Stimulated activated CD8-positive, alpha-beta memory T cell treated with anti-CD3 and anti-CD28 coated beads, Interleukin-12 subunit alpha, Interleukin-12 subunit beta, amount 100 ng/mL, for 1 hour (primary cell): ENCODE results near the gene DYRK3.
A peak's percentile ranks its signal among the peaks of the same experiment; 100 is the strongest.

Experiments used
- DNase-seq: peaks from one replicate; pipeline ENCODE4 v3.0.0-alpha.2; 2020; ENCODE audit warnings: low read depth

The DYRK3 gene

DNA sequence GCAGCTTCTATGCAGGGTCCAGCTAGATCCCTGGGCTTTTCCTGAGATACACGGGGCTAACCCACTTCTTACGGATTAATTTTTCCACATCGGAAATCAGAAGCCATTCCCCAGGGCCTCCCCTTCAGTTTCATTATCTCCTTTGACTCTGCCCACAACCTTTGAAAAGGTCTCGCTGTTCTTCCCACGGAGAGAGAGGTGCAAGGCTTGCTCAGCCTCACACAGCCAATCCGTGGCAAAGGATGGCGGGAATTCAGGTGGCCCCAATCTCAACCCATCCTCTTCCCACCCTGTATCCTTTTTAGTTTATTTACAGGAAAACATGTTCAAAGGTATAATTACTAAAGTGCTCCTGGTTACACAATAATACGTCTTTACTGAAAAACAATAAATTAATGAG is 48.7 kb downstream of the DYRK3 start:
- no peak for DNase-seq

DNA sequence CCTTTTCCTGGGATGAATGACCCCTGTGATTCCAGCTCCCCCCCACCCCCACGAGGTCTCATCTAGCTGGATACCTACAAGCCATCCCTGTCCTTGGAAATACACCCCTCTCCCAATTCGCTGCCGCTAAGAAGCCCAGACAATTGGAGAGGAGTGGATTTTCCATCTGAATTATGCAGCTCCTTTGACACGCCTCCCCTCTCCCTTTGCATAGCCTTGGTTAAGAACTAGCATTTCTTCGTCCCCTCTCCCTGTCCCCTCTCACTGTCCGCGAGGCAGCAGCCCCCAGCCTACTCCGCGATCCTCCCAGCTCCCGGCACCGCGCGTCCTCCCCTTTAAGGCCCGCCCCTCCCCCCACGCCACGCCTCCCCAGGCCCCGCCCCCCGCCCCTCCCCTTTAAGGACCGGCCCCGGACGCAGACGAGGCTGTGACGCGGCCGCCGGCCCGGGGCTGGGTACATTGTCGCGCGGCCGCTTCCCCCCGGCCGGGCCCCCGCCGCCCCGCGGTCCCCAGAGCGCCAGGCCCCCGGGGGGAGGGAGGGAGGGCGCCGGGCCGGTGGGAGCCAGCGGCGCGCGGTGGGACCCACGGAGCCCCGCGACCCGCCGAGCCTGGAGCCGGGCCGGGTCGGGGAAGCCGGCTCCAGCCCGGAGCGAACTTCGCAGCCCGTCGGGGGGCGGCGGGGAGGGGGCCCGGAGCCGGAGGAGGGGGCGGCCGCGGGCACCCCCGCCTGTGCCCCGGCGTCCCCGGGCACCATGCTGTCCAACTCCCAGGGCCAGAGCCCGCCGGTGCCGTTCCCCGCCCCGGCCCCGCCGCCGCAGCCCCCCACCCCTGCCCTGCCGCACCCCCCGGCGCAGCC is 49.4 kb downstream of the DYRK3 start, which contains the start of gene MAPKAPK2:
TSS of gene MAPKAPK2 (plus strand) at position 428 of the 856 bp plus-strand sequence. CDS start at position 753, 325 bp downstream.
- peak; percentile 64 for DNase-seq

- no peak for DNase-seq
Observed at GRCh38 chr1:206685334-206685768, 50.0 kb downstream of the DYRK3 start.

DNA sequence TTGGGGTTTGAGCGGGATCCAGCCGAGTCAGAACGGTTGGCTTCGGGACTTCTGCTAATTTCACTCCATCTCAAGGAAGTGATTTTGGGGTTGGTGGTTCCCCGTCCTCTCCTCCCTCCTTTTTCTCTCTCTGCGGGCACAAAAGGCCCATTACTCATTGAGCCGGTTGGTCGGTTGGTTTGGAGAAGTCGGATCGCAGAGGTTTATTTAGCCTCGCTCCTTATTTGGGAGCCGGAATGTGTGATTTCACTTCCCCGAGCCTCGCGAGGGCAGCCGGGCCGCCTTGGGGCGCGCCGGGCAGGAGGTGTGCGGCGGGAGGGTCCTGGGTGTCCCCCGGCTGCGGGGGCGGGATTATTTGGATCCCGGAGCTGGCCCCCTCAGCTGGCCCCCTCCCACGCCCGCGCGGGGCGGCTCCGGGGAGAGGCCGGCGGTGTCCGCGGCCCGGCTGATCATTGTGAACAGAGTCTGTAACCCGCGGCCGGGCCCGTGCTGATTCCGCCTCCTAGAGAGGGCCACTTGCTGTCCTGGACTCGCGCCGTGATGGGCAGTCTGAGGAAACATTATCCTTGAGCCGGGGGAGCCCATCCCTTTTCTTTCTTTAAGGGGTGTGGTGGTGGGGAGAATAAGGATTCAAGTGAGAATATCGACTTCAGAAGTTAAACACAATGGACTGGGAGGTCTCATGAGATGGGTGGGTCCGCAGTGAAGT is 50.6 kb downstream of the DYRK3 start:
- peak; percentile 19 for DNase-seq

GRCh38 chr1:206686478-206687249 is 51.3 kb downstream of the DYRK3 start:
- DNase-seq, result no peak

GRCh38 chr1:206687251-206687914 is 52.0 kb downstream of the DYRK3 start:
- no peak for DNase-seq

DNA sequence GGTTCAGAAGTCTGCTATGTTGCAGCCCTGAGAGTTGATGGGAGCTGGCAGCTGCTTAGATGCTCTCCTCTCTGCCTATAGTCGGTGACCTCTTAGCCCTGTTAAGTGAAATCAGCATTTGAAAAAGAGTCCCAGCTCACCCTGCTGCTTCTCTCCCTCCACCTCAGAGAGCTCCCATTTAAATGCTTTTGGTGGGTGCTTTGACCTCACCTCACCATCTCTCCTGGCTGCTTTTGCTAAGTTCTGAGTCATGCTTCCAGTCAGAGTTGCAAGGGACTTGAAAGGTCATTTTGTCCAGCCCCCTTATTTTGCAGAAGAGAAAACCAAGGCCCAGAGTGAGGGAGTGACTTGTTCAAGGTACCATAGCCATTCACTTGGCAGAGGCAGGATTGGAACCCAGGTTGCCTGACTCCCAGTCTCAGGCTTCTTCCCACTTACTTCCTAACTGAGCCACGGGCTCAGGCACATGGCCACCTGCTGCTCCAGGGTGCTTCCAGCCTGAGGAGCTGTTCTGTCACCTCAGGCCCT is 52.6 kb downstream of the DYRK3 start:
- DNase-seq, result no peak

DNA sequence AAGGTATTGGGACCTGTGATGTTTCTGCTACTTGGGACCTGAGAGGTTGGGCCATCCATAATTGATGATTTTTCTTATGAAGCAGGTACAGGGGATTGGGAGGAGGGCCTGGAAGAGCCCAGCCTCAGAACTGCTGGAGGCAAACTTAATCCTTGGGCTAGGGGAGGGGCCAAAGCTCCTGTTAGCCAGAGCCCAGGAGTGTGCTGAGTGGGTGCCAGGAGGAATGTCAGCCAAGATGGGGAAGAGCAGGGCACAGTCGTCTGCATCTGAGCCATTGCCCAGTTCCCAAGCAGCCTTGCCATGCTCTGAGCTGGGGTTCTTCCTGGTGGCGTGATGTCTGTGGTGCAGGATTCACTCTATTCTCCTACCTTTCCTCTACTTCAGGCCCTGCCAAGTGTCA is 55.2 kb downstream of the DYRK3 start:
- no peak for DNase-seq

GRCh38 chr1:206691604-206692003 is 56.3 kb downstream of the DYRK3 start:
- no peak for DNase-seq

DNA sequence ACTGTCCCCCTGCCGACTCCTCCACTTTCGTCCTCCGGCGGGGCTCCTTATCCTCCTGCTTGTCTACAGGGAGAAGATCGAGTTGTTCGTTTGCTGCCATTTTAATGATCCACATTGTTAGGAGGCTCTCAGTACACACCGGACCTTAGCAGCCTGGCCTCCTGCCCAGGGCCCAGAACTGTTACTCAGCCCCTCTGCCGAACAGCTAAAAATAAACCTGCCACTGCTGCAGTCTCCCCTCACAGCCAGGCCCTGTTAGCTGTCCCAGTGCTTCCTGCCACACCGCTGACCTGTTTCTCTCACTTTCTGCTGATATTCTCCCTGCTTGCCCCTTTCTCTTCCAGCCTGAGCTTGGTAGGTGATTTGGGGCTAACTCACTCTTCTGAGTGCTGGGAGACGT is 57.7 kb downstream of the DYRK3 start:
- no peak for DNase-seq

GRCh38 chr1:206693592-206693991 is 58.3 kb downstream of the DYRK3 start:
- DNase-seq, result no peak

DNA sequence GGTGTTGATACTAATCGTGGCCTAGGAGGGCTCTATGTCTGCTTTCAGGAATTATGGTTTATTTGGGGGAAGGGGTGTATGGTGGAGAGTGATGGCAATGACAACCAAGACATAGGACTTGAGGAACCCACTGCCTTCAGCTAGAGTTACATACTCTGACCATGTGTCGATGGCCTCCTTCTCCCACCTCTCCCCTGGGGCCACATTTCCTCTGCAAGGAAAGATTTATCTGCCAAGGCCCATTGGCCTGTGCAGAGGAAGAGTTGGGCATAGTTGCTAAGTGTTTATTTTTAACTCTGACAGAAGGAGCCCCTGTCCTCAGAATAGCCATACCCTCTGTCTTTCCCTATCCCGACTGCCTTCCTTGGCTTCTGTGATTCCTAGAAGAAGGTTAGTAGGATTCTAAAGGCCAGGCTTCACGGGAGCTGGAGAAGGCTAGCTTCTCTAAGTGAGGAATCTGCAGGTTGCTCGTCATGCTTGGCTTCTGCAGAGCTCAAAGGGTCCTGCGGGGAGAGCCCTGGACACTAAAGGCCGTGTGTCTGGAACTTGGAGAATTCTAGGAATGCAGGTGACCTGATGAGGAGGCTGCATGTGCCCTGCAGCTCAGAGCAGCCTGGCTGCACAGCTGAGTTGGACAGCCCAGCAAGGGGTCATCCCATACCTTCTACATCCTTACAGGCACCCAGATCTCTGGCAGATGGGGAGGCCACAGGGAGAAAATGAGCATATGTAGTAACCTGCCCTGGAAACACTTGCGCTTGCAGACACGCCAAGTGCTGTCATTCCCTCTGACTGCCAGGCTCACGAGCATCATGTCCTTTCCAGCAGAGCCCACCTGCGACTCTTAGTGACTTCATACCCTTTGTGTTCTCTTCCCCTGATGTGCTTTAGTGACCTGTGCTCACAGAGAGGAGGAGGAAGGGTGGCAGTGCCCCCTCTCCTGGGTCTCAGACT is 59.1 kb downstream of the DYRK3 start:
- no peak for DNase-seq

DNA sequence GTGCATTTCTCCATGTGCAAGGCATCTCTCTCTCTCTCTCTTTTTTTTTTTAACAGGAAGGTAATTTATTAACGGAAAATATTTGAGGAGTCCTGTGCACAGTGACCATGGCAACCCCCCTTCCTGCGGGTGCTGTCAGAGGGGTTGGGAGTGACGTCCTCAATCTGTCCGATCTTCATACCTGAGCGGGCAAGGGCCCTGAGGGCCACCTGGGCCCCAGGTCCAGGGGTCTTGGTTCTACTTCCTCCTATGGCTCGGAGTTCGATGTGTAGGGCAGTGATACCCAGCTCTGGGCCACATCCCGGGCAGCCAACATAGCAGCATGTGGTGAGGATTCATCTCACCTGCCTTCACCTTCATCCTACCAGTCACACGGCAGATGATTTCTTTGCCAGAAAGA is 60.4 kb downstream of the DYRK3 start:
- DNase-seq, result no peak

DNA sequence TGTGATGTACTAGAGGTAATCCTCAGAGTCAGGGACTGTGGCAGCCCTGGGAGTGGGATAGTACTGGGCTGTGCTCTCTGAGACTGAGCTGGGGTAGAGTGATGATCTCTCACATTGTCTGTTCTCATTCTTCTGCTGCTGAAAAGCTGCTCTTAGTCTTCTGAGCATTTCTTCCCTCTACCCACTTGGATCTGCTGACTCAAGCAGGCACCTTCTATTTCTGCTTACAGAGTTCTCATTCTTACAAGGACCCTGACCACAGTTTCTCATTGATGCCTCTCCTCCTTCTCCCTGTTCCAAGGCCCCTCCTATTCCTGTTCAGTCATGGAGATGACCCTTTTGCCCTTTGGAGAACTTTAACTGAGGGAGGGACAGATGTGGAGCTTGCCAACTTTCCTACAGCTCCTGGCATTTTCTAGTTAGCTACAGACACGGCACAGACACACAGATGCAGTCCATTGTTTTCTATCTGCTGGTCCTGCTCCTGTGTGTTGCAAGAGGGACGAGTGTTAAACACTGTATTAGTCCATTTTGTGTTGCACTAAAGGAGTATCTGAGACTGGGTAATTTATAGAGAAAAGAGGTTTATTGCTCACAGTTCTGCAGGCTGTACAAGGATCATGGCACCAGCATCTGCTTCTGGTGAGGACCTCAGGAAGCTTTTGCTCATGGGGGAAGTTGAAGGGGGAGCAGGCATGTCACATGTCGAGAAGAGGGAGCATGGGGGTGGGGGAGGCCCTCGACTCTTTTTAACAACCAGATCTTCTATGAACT is 61.7 kb downstream of the DYRK3 start:
- DNase-seq, result no peak

DNA sequence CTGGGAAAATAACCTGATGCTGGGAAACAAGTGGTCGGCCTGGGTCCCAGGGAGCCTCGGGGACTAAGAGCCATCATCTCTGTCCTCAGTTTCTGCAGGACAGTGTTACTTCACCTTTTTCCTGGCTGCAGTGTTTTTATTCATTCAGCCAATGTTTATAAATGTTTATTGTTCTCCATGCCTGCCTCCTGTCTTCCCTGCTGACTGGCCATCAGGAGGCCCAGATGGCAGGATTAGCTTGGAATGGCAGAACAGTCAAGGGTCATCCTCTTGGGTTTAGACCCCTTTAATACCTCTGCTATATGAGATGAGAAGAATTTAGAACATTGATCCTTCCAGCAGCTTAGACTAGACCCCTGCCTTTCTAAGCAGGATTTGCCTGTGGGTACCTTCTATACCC is 62.7 kb downstream of the DYRK3 start:
- DNase-seq, result no peak
